Non-pigmented ciliary epithelial cell (primary cell): ENCODE measurements around the gene ENTPD8.
A peak's percentile ranks its signal among the peaks of the same experiment; 100 is the strongest.

Experiments used
- DNase-seq: peaks from one replicate; pipeline ENCODE4 v3.0.0-alpha.2; 2010; ENCODE audit warnings: low read depth

The ENTPD8 gene

DNA sequence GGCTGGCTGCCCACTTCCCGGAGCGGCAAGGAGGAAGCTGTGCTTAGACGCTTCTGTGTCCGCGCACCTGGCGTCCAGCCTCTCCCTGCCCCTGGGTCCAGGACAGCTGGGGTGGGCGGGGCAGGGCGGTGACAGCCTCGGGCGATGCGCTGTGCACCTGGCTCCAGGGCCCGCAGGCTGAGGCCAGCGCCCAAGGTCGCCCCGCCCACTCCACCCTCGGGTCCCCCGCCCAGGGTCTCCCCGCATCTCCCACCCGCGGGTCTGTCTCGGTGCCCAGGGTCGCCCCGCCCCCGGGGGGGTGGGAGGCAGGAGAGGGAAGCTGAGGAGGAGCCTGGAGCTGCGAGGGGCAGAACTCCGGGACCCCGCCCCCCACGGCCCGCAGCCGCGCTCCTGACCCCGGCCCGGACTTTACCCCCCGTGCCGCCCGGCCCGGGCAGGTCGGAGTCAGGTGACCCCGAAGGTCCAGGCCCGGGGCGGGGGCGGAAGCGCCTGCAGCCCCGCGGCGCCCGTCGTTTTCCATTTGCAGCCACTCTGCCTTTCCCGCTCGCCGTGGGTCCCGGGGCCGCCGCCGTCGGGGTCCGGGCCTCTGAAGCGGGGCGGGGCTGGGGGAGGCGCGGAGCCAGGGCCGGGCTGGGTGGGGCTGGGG, at the start of gene ENTPD8:
Gene ENTPD8 (minus strand): TSS at position 69 of the 646 bp plus-strand sequence. CDS start 3,072 bp downstream, outside the sequence.
- DNase-seq = no peak

GRCh38 chr9:137490532-137491186, 49.5 kb upstream of the ENTPD8 start:
- DNase-seq = no peak

- no peak for DNase-seq
These were observed 47.7 kb upstream of the ENTPD8 start for GRCh38 chr9:137488906-137489305.

DNA sequence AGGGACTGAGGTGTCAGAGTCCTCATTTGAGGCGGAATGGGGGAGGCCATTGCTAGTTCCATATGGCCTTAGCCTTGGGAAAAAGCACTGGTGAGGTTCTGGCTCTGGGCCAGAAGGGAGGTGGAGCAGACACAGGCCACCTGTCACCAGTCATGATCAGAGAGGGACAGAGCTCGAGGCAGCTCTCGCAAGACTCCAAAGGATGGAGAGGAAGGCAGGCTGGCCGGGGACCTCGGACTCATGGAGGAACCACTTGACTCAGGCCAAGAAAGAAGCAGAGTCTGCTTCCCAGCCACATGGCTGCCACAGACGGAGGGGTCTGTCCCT, 47.1 kb upstream of the ENTPD8 start:
- DNase-seq = no peak

DNA sequence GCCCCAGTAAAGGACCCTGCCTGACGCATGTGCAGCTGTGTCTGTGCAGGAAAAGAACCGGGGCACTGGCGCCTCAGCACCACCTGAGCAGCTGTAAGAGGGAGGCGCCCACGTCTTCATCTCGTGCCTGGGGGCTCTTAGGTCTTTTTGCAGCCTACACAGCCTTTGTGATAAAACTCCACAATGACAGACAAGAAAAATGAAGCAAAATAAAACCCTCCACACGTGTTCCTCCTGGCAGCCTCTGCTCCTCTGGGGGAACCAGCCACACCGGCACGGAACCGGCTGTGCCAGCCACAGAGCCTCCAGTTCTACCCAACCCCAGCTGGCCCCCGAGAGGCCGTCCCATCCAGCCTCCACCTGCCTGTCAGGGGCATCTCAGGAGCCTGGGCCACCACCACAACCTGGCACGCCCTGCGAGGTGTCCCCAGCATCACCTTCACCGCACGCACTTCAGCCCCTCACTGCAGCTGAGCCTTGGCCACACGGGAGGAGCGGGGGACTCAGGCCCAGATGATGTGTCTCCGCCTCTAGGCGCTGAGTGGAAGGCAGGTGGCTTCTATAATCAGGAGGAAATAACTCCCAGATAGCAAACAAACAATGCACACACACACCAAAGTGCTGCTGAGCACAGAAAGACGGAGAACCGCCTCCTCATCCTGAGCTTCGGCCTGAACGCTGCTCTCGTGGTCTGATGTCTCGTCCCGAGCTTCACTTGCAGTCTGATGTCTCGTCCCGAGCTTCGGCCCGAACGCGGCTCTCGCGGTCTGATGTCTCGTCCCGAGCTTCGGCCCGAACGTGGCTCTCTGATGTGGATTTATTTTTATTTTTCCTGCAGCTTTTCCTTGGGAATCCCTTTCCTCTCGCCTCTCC, 46.5 kb upstream of the ENTPD8 start:
- no peak for DNase-seq

DNA sequence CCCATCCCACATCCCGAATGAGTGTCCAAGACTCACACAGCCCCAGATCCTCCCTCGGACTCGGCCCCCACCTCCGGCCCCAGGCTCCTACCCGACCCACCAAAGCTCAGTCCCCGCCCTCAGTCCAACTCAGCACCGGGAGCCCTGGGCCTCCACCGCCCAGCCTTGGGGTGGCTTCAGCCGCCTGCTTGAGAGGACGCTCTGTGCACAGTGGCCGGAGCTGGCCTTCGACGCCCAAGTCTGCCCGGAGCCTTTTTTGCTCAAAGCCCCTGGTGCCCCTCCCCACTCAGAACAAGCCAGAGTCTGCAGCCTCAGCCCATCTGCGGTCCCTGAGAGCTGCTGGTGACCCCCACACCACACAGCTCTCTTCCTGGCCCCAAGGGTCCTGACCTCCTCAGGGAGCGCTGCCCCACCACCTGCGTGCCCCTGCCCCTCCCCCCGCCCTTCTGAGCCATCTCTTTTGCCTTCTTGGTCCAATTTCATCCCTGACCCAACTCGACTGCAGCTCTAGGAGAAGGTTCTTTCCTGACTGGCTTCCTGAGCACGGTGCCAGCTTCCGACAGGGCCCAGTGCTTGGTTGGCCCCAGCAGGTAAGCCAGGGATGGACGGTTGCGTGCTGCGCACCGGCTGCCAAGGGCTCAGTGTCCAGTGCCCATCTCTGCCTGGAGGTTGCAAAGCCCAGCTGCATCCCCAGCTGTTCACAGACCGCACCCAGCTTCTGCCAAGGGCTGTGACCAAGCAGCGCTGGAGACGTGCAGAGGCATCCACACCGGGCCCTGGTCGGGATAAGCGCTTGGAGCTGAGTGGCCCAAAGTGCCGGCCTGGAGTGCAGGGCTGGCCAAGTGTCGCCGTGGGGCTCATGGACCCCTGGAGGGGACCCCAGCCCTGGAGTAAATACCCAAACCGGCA, 45.6 kb upstream of the ENTPD8 start:
- no peak for DNase-seq

DNA sequence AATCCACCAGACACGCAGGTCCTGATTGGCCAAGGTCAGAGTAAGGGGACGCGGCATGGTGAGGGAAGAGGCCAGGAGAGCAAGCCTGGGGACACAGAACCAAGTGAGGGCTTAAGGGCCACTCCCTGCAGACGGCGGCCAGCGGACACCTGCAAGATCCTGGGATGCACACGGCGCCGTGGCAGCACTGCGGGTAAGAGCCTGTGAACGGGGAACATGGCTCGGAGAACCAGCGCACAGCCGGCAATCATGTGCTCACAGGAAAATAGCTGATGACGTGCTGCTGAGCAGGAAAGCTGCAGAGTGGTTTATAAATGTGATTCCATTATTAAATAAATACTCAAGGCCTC, 45.0 kb upstream of the ENTPD8 start:
- DNase-seq = no peak

DNA sequence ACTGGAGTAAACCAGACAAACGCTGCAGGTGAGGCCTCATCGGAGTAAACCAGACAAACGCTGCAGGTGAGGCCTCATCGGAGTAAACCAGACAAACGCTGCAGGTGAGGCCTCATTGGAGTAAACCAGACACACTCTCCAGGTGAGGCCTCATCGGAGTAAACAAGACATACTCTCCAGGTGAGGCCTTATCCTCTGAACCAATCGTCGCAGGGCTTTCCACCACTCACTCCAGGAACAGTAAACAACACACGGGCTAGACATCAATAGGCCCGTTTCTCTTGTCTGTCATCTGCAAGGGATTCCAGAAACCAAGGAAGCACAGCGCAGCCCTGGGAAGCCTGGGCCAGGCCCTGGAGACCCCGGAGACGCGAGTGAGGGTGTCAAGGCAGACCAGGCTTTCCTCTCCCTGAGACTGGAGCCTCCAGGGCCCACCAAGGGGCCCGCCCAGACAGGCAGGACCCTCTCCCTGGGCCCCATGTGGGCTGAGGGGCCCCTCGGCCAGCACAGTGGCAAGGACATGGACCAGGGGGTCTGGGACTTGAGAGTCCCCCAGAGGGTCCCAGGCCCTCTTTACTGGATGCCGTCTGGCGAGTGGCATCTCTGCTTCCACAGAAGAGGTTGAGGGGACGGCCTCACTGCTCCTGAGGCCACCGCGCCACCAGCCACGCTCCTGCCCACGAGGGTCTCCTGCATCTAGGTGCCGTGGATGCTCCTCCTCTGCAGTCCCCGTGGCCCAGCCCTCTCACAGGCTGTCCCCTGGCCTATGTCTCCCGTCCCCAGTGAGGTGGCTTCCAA, 44.4 kb upstream of the ENTPD8 start:
- no peak for DNase-seq

DNA sequence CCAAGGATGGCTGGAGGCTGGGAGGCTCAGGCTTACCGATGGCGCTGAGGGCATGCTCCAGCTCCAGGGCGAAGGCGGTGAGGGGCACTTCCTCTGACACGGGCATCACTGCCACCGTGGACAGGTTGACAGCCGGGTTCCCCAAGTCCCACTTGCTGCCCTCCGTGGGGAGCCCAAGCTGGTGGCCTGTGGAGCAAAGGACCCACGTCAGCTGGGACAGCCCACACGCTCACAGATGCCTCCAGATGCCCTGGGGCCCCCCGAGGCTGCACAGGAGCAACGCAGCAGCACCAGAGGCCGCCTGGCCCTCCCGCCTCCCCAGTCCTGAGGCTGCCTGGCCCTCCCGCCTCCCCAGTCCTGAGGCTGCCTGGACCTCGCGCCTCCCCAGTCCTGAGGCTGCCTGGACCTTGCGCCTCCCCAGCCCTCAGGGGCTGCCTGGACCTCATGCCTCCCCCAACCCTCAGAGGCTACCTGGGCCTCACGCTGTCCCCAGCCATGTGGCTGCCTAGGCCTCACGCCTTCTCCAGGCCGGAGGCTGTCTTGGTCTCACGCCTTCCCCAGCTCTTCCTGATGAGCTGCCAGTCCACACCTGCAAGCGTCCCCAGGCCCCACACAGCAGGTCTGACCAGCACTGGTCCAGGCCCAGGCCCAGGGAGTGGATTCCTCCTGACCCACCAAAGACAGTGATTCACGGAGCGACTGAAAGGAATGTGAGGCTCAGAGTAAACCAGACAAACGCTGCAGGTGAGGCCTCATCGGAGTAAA, 43.6 kb upstream of the ENTPD8 start:
- no peak for DNase-seq

- peak; percentile 34 for DNase-seq
These were observed 41.1 kb upstream of the ENTPD8 start for GRCh38 chr9:137482094-137482781.

DNA sequence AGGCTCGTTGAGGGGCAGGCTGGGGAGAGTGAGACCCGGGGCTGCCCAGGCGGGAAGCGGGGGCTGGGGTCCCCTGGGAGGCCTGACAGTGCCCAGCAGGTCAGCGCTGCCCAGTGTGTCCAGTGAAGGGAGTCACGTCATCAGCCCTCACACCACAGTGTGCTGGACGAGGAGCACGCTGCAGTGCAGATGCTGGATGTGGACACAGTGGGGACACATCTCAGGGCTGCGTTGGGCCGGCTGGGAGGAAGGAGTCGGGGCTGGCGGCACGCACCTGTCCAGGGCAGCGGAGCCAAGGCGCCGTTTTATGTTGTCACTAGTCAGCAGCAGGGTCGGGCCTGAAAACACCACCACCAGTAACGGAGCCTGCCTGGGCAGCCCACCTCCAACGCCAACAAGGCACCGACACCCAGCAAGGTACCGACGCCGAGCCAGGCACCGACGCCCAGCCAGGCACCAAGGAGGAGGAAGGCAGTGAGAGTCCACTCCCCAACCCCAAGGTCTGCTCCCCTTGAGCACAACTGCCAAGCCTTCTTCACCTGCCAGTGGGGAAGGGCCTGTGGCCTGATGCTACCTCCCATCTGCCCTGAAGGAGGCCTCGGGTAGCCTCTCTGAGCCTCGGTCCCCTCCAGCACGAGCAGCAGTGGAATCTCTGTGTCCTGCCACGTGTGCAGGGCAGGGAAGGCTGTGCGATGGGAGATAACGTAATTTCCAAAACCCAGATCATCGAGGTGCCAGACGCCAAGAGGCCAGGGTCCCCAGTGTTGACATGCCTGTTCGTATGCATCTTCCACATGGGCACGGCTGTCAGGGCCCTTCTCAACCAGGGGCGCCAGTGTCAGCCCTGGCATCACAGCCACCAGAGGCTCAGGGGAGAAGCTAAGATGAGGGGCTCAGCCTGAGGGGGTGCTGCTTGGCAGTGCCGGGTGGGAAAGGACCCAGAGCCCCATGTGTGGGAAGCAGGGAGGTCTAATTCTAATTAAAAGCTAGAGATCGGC, 39.8 kb upstream of the ENTPD8 start:
- no peak for DNase-seq

- DNase-seq = no peak
These were observed 38.9 kb upstream of the ENTPD8 start for GRCh38 chr9:137479892-137480685.

GRCh38 chr9:137478962-137479861, 38.1 kb upstream of the ENTPD8 start:
- DNase-seq = no peak

DNA sequence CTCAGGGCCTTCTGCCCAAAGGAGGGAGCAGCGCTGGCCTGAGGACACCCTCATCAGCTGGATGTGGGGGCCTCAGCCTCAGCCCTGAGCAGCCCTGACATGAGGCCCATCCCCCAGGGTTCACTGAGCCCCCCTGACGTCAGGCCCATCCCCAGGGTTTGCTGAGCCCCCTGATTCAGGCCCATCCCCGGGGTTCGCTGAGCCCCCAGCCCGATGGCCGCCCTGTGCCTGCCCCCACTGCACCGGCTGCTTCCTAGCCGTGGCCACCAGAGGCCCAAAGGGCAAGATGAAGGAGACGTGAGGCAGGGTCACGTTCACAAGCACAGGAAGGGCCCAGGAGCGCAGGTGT, 37.4 kb upstream of the ENTPD8 start:
- DNase-seq = no peak

GRCh38 chr9:137477778-137478612, 36.8 kb upstream of the ENTPD8 start:
- no peak for DNase-seq

DNA sequence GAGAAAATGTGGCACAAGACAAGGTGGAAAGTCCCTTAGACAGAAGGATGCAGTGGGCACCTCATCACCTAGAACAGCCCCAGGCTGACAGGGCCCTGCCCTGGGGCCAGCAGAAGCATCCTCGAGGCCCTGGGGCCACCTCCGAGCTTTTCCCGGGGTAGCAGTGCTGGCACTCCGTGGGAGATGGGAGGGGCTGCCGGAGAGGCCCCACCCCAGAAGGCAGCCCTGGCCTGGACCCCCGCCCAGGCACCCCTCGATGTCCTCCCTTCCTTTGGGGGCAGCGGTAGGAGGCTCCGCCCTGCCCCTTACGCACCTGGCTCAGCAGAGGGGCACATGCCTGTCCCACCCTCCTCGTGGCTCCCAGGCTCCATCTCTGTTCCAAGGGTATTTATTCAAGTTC, 35.7 kb upstream of the ENTPD8 start:
- no peak for DNase-seq
